ENCODE data around the gene PLXNA4.

Gene PLXNA4

GRCh38 chr7:132471515-132471914 is 104.8 kb downstream of the PLXNA4 start:
- no peak for DNase-seq

GRCh38 chr7:132469681-132470080 is 106.6 kb downstream of the PLXNA4 start:
- no peak for DNase-seq

GRCh38 chr7:132469264-132469663 is 107.0 kb downstream of the PLXNA4 start:
- DNase-seq: no peak

GRCh38 chr7:132466367-132466766 is 109.9 kb downstream of the PLXNA4 start:
- no peak for DNase-seq

- no peak for DNase-seq
Observed at GRCh38 chr7:132465516-132465915, 110.8 kb downstream of the PLXNA4 start.

- peak; percentile 64 for DNase-seq
Observed at GRCh38 chr7:132464740-132465139, 111.5 kb downstream of the PLXNA4 start.

- no peak for DNase-seq
Observed at GRCh38 chr7:132463922-132464321, 112.3 kb downstream of the PLXNA4 start.

GRCh38 chr7:132462478-132462877 is 113.8 kb downstream of the PLXNA4 start:
- DNase-seq: no peak

- DNase-seq: no peak
Observed at GRCh38 chr7:132461032-132461592, 115.2 kb downstream of the PLXNA4 start.

GRCh38 chr7:132458729-132459128 is 117.5 kb downstream of the PLXNA4 start:
- DNase-seq: no peak

GRCh38 chr7:132457658-132458057 is 118.6 kb downstream of the PLXNA4 start:
- DNase-seq: no peak

- DNase-seq: no peak
Observed at GRCh38 chr7:132456418-132456817, 119.9 kb downstream of the PLXNA4 start.

GRCh38 chr7:132455378-132455777 is 120.9 kb downstream of the PLXNA4 start:
- DNase-seq: peak; percentile 33

- no peak for DNase-seq
Observed at GRCh38 chr7:132453826-132454225, 122.4 kb downstream of the PLXNA4 start.

- no peak for DNase-seq
Observed at GRCh38 chr7:132451161-132451560, 125.1 kb downstream of the PLXNA4 start.

- no peak for DNase-seq
Observed at GRCh38 chr7:132450696-132451095, 125.6 kb downstream of the PLXNA4 start.

GRCh38 chr7:132450188-132450587 is 126.1 kb downstream of the PLXNA4 start:
- no peak for DNase-seq

- no peak for DNase-seq
Observed at GRCh38 chr7:132446666-132447278, 129.5 kb downstream of the PLXNA4 start.

- no peak for DNase-seq
Observed at GRCh38 chr7:132446260-132446659, 130.0 kb downstream of the PLXNA4 start.

- DNase-seq: no peak
Observed at GRCh38 chr7:132443761-132444520, 132.3 kb downstream of the PLXNA4 start.

GRCh38 chr7:132441935-132442334 is 134.3 kb downstream of the PLXNA4 start:
- no peak for DNase-seq

GRCh38 chr7:132440151-132440550 is 136.1 kb downstream of the PLXNA4 start:
- DNase-seq: no peak

- DNase-seq: no peak
Observed at GRCh38 chr7:132438926-132439325, 137.3 kb downstream of the PLXNA4 start.

- no peak for DNase-seq
Observed at GRCh38 chr7:132437730-132438129, 138.5 kb downstream of the PLXNA4 start.
